ENCODE results near the gene THBS4. TPM values are rescaled to one million over a fixed set of nuclear protein-coding genes. Genes with fewer than 3 reads are reported as not detected.

THBS4 gene
- total RNA-seq: 100 to 1,000 TPM in 1 of 4 donors, 10 to 100 TPM in 3; 25.6 to 119 (median 30.6) TPM

DNA sequence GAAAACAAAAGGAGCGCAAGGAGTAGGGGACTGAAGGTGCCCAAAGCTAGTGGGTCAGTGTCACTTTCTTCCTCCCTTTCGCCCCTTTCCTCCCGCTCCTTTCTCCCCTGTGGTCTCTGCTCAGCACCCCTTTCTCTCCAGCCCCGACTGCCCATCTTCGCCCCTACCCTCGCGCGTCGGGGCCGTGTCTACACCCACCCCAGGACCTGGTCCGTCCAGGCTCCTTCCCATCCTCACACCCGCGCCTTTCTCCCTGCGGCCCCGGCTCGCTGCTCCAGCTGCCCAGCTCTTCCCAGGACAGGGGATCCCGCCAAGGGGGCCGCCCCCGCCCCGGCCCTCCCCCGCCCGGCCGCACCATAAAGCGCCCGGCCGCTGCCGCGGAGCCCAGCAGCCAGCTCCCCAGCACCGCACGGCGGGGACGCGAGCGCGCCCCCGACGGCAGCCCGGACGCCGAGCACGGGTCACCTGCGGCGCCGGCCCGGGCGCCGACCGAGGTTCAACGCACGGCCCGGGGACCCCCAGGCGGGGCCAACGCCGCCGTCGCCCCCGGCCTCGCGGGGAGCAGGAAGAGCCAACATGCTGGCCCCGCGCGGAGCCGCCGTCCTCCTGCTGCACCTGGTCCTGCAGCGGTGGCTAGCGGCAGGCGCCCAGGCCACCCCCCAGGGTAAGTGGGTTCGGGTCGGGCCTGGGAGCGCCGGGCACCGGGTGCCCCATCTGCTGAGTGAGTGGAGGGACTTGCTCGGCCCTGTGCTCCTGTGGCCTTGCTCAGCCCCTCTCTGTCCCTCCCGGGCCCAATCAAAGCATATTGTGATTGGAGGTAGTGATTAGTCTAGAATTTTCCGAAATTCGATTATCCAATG, at the start of gene THBS4:
Gene THBS4, plus strand, starts transcription at position 387 of the 860 bp plus-strand sequence. Its CDS starts 190 bp downstream, at position 577.
- Histone ChIP-seq H3K4me3 (peak within 1 kb of the TSS; percentile 35 to 55 (median 40)), H3K36me3 (no peaks in the 10 kb centered on the region), H3K27me3 (peaks cover 0 to 58% (median 16%) of the 10 kb centered on the region in 4 donors), H3K27ac (replicated peaks in 1 of 4) (no peak within 1 kb of the TSS), H3K4me1 (peaks cover 0 to 13% (median 4%) of the 10 kb centered on the region in 4 donors), H3K9me3 (no peaks in the 10 kb centered on the region)
- TF ChIP-seq POLR2AphosphoS5 (IDR thresholded peaks at IDR 0.05) (no peak), POLR2A (IDR thresholded peaks at IDR 0.05; ENCODE audit: low read depth) (no peak), EP300 (IDR thresholded peaks at IDR 0.05) (no peak)
- TF ChIP-seq, protein P1, sequence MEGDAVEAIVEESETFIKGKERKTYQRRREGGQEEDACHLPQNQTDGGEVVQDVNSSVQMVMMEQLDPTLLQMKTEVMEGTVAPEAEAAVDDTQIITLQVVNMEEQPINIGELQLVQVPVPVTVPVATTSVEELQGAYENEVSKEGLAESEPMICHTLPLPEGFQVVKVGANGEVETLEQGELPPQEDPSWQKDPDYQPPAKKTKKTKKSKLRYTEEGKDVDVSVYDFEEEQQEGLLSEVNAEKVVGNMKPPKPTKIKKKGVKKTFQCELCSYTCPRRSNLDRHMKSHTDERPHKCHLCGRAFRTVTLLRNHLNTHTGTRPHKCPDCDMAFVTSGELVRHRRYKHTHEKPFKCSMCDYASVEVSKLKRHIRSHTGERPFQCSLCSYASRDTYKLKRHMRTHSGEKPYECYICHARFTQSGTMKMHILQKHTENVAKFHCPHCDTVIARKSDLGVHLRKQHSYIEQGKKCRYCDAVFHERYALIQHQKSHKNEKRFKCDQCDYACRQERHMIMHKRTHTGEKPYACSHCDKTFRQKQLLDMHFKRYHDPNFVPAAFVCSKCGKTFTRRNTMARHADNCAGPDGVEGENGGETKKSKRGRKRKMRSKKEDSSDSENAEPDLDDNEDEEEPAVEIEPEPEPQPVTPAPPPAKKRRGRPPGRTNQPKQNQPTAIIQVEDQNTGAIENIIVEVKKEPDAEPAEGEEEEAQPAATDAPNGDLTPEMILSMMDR (IDR thresholded peaks at IDR 0.05): no peak
- WGBS: 16% methylated on average over 28 of the region's 76 CpGs
- intact Hi-C loops (cut with DNase I): no loop called here
- DNase-seq (ENCODE audit: extremely low spot score): no peak

DNA sequence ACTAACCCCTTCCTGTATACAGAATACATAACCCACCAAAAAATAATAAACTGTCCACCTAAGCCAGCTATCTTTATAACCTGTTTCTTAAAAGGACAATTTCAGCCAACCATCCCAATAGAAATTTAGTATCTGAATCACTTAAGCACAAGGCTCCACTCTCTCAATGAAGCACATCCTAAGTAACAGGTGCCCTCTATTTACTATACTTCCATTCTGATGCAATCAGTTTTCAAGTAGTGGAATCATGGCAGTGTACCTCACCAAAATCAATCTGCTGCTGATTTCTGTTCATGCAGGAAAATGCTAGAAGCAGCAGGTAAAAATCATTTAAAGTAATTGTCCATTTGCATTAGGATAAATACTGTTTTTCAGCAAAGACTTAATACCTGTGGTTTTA, 48.9 kb upstream of the THBS4 start:
- Histone ChIP-seq H3K4me1 (peaks cover 1 to 14% (median 11%) of the 10 kb centered on the region in 4 donors), H3K36me3 (peaks cover 54 to 78% (median 66%) of the 10 kb centered on the region in 4 donors), H3K9me3 (no peaks in the 10 kb centered on the region), H3K27me3 (no peaks in the 10 kb centered on the region), H3K27ac (replicated peaks in 1 of 4) (no peak overlapping the region), H3K4me3 (no peak overlapping the region)
- TF ChIP-seq, protein P1 (IDR thresholded peaks at IDR 0.05): no peak
- TF ChIP-seq POLR2A (IDR thresholded peaks at IDR 0.05; ENCODE audit: low read depth): no peak
- no peak for TF ChIP-seq EP300 (IDR thresholded peaks at IDR 0.05)
- no peak for TF ChIP-seq POLR2AphosphoS5 (IDR thresholded peaks at IDR 0.05)
- DNase-seq (ENCODE audit: extremely low spot score): no peak
- intact Hi-C loops (cut with DNase I): no loop called here

DNA sequence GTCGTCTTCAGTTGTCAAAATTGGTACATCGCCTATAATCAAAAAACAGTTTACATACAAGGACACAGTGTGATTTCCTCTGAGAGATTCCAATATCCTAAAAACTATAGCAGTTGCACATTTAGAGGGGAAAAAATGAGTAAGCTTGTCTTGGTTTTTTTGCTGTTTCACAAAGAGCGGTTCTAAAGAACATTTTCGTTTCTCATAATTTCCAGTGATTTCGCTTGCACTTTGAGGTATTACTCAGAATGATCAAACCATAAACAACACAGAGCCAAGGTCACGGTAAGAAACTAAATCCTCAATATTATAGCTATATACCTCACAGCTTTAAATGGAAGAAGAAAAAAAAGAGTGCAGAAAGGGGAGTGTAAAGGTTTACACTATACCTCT, 44.9 kb upstream of the THBS4 start:
- Histone ChIP-seq H3K9me3 (no peaks in the 10 kb centered on the region), H3K27ac (replicated peaks in 1 of 4) (peak overlapping the region in 3 of 4 donors; percentile 77 to 86 (median 83)), H3K4me3 (peak overlapping the region; percentile 87 to 96 (median 90)), H3K27me3 (no peaks in the 10 kb centered on the region), H3K4me1 (peaks cover 11 to 21% (median 20%) of the 10 kb centered on the region in 4 donors), H3K36me3 (peaks cover 33 to 40% (median 35%) of the 10 kb centered on the region in 4 donors)
- WGBS: 46% methylated on average over 6 of the region's 6 CpGs
- no peak for DNase-seq (ENCODE audit: extremely low spot score)
- intact Hi-C loops (cut with DNase I): no loop called here
- TF ChIP-seq POLR2A (IDR thresholded peaks at IDR 0.05; ENCODE audit: low read depth) (no peak), EP300 (IDR thresholded peaks at IDR 0.05) (no peak), POLR2AphosphoS5 (IDR thresholded peaks at IDR 0.05) (no peak)
- TF ChIP-seq, protein P1 (IDR thresholded peaks at IDR 0.05): no peak

DNA sequence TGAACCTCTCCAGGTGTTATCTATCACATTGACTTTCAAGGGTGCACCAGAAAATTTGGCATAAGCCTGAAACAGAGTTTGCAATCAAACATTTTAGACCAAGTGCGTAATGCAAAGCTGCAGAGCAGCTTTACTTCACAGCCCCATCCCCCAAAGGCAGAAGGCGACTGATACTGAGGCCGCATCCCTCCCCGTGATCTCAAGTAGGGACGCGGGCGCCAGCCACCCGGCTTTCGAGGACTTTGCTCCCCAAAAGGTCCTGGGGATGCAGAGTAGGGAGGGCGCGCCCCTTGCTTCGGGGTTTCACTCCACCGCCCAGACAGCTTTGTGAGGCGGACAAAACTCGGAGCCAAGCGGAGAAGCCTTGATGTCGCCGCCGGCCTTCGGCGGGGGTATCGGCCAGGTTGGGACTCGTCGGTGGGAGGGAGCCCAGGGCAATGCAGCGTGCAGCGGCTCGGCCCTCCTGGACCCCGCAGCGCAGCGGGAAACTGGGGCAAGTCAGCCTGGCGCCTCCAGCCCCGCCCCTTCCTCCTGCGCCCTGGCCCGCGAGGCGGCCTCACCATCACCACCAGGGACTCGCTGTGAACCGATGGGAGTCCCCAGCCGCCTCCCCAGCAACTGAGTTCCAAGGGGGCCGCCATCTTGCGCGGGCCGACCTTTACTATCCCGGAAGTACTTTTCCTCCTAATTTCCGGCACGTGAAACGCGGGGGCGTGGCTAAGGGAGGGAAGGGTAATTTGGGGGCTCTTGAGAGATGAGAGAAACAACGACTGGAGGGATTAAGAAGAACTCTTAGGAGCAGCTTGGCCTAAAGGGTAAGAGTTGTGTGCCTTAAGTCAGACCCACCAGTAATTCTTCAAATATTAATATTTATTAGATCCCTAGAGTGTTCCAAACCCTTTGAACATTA, 44.3 kb upstream of the THBS4 start, which contains the start of gene MTX3:
Gene MTX3, minus strand, starts transcription at position 665 of the 910 bp plus-strand sequence. Its CDS starts 24 bp downstream, at position 641.
- H3K36me3 ChIP-seq: peaks cover 26 to 34% (median 28%) of the 10 kb centered on the region in 4 donors
- H3K27me3 ChIP-seq: no peaks in the 10 kb centered on the region
- no peaks in the 10 kb centered on the region for H3K9me3 ChIP-seq
- peak within 1 kb of the TSS; percentile 87 to 96 (median 90) for H3K4me3 ChIP-seq
- DNase-seq (ENCODE audit: extremely low spot score): peak; percentile 95
- H3K27ac ChIP-seq (replicated peaks in 1 of 4): peak within 1 kb of the TSS; percentile 77 to 86 (median 82)
- peaks cover 11 to 21% (median 20%) of the 10 kb centered on the region in 4 donors for H3K4me1 ChIP-seq
- TF ChIP-seq POLR2A (IDR thresholded peaks at IDR 0.05; ENCODE audit: low read depth) (no peak), POLR2AphosphoS5 (IDR thresholded peaks at IDR 0.05) (peak; percentile 69 to 78), EP300 (IDR thresholded peaks at IDR 0.05) (no peak)
- intact Hi-C loops (cut with DNase I): no loop called here
- WGBS: 1% methylated on average over 38 of the region's 50 CpGs
